ENCODE results near the gene RRP8.

GRCh38 chr11:6566704-6567370, 36.6 kb downstream of the RRP8 start:
- no peak for TF ChIP-seq POLR2A (IDR thresholded peaks at IDR 0.05)
- no peak for TF ChIP-seq CTCF (IDR thresholded peaks at IDR 0.05)
- TF ChIP-seq POLR2AphosphoS5 (IDR thresholded peaks at IDR 0.05), result no peak
- no peak for TF ChIP-seq EP300 (IDR thresholded peaks at IDR 0.05)

Measured in upper lobe of left lung (tissue), 4 donors.